Measurements from ENCODE around the gene IL26.
"Not testable (repeated sequence)": the region's sequence is repeated elsewhere in the genome, so short reads cannot be mapped to it uniquely, and the experiment has no call there.

Gene IL26

GRCh38 chr12:68221497-68221896 lies 4.1 kb downstream of the IL26 start:
- TF ChIP-seq CTCF (IDR thresholded peaks at IDR 0.05; ENCODE audit: borderline replicate concordance, control extremely low read depth, extremely low read depth, insufficient read depth, missing control alignments): no peak
- DNase-seq (ENCODE audit: low spot score): no peak
- in situ Hi-C loops (cut with MboI; ENCODE audit: low sequenced_read_pairs, unreplicated experiment): no loop called here

- TF ChIP-seq CTCF (IDR thresholded peaks at IDR 0.05; ENCODE audit: borderline replicate concordance, control extremely low read depth, extremely low read depth, insufficient read depth, missing control alignments): no peak
- no peak for DNase-seq (ENCODE audit: low spot score)
- in situ Hi-C loops (cut with MboI; ENCODE audit: low sequenced_read_pairs, unreplicated experiment): no loop called here
Observed at GRCh38 chr12:68210875-68211274, 14.7 kb downstream of the IL26 start.

- in situ Hi-C loops (cut with MboI; ENCODE audit: low sequenced_read_pairs, unreplicated experiment); DNase-seq (ENCODE audit: low spot score): not testable (repeated sequence)
Observed at GRCh38 chr12:68209048-68209728, 16.4 kb downstream of the IL26 start.

- no peak for DNase-seq (ENCODE audit: low spot score)
- TF ChIP-seq CTCF (IDR thresholded peaks at IDR 0.05; ENCODE audit: borderline replicate concordance, control extremely low read depth, extremely low read depth, insufficient read depth, missing control alignments): no peak
- in situ Hi-C loops (cut with MboI; ENCODE audit: low sequenced_read_pairs, unreplicated experiment): no loop called here
Observed at GRCh38 chr12:68207276-68207675, 18.3 kb downstream of the IL26 start.

- no peak for TF ChIP-seq CTCF (IDR thresholded peaks at IDR 0.05; ENCODE audit: borderline replicate concordance, control extremely low read depth, extremely low read depth, insufficient read depth, missing control alignments)
- in situ Hi-C loops (cut with MboI; ENCODE audit: low sequenced_read_pairs, unreplicated experiment): no loop called here
- no peak for DNase-seq (ENCODE audit: low spot score)
Observed at GRCh38 chr12:68206446-68206845, 19.2 kb downstream of the IL26 start.

- no peak for DNase-seq (ENCODE audit: low spot score)
- in situ Hi-C loops (cut with MboI; ENCODE audit: low sequenced_read_pairs, unreplicated experiment): no loop called here
- no peak for TF ChIP-seq CTCF (IDR thresholded peaks at IDR 0.05; ENCODE audit: borderline replicate concordance, control extremely low read depth, extremely low read depth, insufficient read depth, missing control alignments)
Observed at GRCh38 chr12:68203460-68203875, 22.1 kb downstream of the IL26 start.

GRCh38 chr12:68200854-68201253 lies 24.8 kb downstream of the IL26 start:
- no peak for TF ChIP-seq CTCF (IDR thresholded peaks at IDR 0.05; ENCODE audit: borderline replicate concordance, control extremely low read depth, extremely low read depth, insufficient read depth, missing control alignments)
- in situ Hi-C loops (cut with MboI; ENCODE audit: low sequenced_read_pairs, unreplicated experiment): no loop called here
- no peak for DNase-seq (ENCODE audit: low spot score)

All from GM13976 (cell line).